Hematopoietic multipotent progenitor cell treated with erythropoietin and hydrocortisone succinate and interleukin-3 and kit ligand, for 4 days (in vitro differentiated cells): Measurements from ENCODE around the gene SLC38A11.
"Not testable (repeated sequence)": the region's sequence is repeated elsewhere in the genome, so short reads cannot be mapped to it uniquely, and the experiment has no call there.

Experiments
- DNase-seq: peaks from one replicate; pipeline ENCODE4 v3.0.0-alpha.2; 2015

The SLC38A11 gene

DNA sequence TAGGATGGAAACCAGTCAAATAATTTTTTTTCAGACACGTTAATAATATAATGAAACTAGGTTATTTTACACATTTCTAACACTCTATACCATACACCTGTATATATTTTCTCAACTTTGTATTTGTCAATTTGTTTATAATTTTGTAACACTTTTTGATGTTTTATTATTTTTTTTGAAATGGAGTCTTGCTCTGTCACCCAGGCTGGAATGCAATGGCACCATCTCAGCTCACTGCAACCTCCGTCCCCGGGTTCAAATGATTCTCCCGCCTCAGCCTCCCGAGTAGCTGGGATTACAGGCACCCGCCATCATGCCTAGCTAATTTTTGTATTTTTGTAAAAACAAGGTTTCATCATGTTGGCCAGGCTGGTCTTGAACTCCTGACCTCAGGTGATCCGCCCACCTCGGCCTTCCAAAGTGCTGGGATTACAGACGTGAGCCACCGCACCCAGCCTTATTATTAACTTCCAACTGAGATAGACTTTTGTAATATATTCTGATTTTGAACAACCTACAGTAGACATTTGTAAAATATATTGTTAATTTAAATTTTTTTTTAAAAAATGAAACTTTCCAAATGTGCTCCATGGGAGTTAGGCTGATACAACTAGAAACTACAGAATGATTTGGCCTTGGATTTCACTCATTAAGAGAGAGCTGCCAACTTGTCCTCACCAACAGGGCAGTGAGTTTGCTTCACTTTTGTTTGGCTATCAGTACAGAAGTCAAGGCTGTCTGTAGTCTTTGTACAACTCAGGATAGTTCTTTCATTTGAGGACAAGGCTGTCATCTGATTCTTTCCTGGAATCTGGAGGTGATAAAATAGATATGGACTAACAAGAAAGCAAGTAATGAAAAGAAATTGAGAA is 79.8 kb downstream of the SLC38A11 start:
- no peak for DNase-seq

DNA sequence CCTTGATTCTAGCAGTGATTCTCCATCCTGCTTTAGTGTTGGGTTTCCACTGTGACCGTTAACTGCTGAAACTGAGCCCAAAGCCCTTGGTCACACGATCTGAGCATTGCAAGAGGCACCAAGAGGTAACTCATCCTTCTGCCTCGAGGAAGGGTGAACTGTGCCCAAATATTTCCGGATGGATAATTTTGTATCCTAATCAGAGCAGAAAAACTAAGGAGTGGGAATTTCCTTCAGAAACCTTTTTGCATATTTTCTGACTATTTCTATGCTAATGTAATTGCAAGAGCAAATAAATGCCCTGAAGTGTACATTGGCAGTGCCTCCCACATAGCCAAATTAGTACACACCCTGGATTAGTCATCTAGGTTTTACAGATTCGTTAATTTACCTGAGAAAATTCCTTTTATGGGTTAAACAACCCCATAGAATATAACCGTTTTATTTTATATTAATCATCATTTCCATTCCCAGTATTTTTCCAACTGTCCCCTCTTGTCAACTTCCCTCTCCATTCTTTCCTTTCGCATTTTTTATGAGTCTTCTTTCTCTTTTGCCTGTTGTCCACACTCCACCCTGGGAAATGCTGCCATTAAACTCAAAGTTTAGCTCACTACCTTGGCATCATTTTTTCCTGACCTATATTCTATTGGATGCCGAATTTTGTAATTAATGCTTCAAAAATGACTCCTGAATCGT is 82.0 kb downstream of the SLC38A11 start:
- no peak for DNase-seq

DNA sequence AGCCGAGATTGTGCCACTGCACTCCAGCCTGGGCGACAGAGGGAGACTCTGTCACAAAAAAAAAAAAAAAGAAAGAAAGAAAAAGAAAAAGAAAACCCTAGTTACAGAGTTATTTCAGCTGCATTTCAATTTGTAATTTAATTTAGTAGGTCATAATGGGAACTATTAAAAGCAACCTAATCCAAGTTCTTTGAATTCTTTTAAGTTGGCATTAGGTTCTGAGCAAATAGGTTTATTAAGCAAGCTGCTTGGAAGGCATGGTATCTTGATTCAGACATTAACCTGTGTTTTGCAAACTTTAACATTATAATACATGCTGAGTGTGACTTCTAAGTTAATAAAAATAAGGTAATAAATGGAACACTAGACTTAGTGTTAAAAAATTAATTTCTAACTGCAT is 83.9 kb downstream of the SLC38A11 start:
- no peak for DNase-seq

DNA sequence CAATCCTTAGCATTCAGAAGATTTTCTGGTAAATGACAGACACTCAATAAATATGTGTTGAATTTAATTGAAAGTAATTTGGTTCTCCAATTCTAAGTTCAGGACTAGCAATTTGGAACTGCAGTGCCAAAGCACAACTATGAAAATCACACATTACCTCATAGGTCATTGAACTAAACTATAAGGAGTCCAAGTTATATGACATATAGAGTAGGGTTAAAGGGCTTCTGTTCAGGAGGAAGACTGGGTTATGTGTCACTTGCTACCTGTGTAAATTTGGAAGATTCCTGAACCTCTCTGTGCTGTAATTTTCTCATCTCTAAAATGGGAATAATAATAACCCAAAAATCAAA is 85.9 kb downstream of the SLC38A11 start:
- DNase-seq = no peak

DNA sequence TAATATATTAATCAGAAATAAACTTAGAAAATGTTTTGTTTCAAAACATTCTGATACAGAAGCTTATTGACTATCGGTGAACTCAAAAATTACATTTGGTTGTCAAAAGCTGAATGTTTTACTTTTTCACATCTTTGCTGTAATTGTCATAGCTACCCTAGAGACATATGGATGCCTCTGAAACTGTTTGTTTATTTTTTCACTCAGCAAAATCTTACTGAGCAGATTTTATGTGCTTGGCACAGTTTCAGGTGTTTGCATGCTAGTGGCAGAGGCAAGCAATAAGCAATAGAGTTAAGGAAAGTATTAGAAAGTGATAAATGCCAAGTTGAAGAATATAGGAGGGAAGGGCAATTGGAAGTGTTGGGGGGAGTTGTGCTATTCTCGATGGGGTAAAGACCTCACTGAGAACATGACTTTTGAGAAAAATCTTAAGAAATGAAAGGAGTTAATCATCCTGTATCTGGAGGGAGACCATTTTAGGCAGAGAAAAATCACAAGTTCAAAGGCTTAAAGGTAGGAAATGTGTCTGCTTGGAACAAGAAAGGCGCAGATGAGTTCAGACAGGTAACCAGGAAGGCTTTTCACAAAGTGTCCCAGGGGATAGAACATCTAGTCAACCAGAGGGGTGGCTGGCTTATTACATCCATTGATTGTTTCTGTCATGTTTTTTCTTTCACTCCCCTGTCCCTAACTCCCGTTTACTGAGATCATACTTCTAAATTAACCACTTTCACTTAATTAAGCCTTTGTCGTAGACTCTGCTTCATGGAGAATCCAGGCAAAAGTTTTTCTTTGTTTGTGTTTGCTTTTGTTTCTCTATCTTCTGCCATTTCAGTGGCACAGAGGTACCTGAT is 86.5 kb downstream of the SLC38A11 start:
- no peak for DNase-seq

DNA sequence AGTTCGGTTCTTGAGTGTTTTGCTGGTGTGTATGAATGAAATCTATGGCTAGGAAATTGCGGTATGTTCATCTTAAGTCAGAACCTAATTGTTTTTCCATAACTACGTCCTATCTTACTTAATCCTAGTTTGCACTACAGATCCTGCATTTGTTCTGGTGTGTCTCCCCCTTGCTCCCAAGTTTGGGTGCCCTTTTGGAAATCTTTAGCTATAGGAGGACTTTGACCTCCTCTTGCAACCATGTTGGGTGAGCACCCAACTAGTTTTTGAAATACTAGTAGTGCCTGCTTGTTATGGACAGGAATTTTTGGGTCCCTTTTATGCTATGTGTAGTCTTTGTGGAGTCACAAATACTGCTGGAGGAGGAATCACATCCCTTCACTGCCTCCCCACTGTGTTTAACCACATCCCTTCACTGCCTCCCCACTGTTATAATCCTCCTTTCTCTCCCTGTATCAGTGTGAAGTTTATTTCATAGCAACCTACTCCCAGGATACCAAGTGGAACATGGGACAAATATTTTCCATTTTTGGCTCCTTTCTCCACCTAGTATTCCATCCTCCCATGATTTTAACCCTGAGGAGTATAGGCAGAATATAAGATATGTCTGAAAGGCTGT is 87.4 kb downstream of the SLC38A11 start:
- no peak for DNase-seq

DNA sequence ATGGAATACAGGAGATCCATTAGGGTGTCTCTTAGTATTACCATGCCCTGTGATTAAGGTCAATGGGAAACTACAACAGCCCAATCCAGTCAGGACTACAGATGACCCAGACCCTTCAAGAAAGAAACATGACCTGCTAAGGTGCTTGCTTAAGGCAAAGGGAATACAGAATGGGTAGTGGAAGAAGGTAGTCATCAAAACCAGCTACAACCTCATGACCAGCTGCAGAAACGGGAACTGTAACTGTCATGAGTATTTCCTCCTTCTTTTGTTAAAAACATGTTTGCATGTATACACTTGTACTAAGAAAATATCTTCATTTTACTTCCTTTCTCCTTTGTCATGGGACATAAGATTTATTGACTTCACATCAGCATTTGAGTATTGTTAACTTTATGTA is 88.9 kb downstream of the SLC38A11 start:
- DNase-seq = peak; percentile 60

DNA sequence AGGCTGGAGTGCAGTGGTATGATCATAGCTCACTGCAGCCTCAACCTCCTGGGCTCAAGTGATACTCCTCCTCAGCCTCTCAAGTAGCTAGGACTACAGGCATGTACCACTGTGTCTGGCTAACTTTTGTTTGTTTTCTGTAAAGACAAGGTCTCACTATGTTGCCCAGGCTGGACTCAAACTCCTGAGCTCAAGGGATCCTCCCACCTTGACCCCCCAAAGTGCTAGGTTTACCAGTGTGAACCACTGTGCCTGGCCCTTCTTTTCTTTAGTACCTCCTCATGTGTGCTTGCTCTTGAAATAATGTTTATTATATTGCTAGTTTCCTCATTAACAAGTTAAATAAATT is 94.7 kb downstream of the SLC38A11 start:
- no peak for DNase-seq

DNA sequence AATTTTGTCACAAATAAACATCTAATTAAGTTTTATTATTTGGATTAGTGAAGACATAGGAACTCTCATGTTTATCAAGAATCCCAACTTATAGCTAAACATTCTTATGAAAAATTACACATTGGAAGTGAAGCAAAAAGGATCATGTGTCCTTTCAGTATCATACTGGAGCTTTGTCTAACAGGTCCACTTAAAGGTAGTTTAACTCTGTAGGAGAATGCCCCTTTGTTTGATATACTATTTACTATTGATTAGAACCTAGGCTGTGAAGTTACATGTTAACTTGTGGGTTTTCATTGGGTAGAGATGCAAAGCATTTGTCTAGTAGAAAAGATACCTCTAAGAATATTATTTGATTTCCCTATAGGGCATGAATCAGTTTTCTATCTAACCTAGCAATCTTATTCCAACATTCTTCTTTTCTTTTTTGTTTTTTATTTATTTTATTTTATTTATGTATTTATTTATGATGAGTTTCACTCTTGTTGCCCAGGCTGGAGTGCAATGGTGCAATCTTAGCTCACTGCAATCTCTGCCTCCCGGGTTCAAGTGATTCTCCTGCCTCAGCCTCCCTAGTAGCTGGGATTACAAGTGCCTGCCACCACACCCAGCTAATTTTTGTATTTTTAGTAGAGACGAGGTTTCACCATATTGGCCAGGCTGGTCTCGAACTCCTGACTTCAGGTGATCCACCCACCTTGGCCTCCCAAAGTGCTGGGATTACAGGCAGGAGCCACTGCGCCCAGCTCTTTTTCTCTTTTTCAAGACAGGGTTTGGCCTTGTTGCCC is 95.2 kb downstream of the SLC38A11 start:
- not testable (repeated sequence) for DNase-seq

DNA sequence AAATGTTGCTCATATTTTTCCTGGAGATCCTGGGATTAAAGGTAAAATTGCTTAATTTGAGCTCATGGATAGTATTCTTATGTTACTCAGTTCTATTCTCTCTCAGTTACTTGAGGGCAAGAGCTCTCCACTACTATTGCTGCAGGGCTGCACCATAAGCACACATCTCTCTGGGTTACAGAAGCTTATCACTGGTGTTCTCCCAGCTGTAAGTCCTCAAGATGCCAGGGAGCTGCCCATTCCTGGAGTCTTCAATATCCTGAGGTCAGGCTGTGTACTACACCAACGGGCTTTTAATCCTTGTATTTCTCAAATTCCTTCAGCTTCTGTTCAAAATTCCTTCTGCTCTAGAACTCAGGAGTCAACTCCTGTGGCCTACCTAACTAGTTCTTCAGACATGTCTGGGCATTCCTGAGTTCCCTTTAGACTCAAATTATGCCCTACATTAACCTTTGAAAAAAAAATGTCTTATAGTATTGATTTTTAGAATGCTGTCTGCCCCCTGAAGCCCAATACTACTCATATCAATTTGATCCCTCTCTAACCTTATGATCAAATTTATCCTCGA is 96.0 kb downstream of the SLC38A11 start:
- no peak for DNase-seq

DNA sequence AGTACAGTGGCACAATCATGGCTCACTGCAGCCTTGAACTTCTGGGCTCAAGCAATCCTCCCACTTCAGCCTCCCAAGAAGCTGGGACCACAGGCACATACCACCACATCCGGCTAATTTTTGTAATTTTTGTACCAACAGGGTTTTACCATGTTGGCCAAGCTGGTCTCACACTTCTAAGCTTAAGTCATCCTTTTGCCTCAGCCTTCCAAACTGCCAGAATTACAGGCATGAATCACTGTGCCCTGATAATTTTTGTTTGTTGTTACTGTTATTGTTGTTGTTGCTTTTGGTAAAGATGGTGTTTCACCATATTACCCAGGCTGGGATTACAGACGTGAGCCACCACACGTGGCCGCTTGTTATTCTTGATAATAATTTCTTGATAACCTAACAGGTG is 103.2 kb downstream of the SLC38A11 start:
- DNase-seq = no peak

DNA sequence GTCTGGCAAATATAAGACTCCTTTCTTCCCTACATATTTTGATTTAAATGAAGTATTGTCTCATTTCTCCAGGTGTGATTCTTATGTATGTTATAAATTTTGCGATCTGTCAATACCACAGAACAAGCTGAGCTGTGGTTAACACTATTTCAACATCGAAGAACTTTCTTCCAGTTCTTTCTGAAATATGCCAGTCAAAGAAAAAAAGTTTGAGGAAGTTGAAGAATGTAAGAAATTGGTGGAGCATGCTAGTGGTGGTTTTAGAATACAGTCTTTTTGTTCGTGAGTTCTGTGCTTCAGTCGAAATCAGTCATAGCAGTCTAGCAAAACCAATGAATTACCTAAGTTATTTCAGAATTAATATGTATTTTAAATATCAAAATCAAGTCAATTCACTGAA is 105.1 kb downstream of the SLC38A11 start:
- DNase-seq = peak; percentile 77

DNA sequence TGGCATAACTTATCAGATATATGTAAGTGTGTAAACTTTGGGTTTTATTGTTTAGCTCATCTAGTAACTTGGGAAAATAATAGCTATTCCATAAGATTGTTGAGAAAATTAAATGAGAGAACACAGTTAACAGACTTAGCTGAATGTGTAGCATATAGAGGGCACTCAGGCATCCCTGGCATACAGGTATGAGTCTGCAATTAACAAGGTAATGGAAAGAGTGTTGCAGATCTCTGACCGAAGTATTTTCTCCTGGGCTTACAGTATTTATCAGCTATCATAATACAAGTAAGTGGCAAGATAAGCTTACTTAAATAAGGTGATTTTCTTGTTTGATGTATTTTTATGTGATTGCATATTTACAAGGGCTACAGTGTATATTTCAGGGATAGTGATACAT is 105.8 kb downstream of the SLC38A11 start:
- DNase-seq = no peak

DNA sequence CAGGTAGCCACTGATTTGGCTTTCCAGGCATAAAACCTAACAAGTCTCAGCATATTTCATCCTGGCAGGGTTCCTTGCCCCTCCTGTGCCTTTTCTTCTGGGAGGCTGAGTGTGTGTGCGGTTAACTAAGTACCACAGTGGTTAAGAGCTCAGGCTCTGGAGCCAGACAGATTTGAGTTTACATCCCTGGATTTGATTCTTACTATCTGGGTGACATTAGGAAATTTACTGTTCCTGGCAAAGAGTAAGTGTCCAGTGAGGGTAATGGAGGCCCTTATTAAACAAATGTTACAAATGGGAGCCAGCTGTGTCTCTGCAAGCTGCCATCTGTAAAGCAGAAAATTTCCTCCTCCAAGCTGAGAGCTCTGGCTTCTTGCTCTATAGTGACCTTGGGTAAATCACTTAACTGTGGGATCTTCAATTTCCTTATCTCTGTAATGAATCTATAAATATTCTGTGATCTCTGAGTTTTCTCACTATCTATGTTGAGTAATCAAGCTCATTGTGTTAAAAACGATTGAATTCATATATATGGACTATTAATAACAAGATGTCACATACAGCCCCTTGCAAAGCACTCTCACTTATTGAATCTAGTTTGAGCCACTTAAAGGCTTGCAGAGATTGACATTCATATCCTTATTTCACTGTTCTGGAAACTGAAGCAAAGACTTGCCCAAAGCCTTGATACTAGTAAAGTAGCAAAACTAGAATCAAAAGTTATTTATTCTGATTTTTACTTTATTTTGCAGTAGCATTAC is 107.2 kb downstream of the SLC38A11 start:
- no peak for DNase-seq

DNA sequence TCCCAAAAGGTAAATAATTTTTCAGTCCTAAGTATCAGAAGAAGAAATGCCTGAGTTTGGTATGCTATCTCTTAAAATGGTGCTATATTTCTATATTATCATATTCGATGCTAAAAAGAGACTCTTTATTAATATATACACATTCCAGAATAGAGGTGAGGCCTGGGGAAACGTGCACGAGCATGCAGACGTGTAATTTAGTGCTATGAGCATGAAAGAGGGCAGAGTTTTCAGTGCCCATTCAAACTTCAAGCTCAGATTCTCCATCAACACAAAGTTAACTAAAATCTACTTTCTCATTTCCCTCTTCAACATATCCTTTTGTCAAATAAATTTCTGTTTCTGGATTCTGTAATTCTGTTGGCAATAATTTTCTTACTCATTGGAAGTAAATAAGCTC is 108.0 kb downstream of the SLC38A11 start:
- DNase-seq = no peak

DNA sequence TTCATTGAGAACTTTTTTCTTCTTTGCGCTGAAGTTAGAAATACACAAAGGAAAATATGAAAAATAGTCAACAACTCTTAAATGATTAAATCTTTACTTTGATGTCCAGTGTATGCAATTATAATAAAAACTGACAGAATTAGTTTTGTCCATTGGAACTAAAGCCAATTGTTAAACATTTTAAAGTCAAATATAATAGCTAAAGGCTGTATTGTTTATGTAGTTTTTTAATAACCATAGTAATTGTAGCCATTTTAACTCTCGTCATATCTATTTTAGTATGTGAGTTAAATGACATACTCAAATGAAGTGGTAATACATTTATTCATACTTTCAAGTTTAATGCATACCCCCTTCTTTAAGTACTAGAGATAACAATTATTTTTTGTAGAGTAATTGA is 109.0 kb downstream of the SLC38A11 start:
- no peak for DNase-seq
